Myocyte (in vitro differentiated cells): ENCODE results near the gene UBE2M. TPM values are rescaled to one million over a fixed set of nuclear protein-coding genes. Genes with fewer than 3 reads are reported as not detected.
"Not testable (repeated sequence)": the region's sequence is repeated elsewhere in the genome, so short reads cannot be mapped to it uniquely, and the experiment has no call there.

Experiments used
- DNase-seq: peaks from one replicate; pipeline ENCODE4 v3.0.0-alpha.2; 2012; ENCODE audit warnings: low read depth
- total RNA-seq: library from RNA; depleted of rRNA; stranded (reverse); fragments of >200 nt; gene quantifications from 2 replicates; pipeline ENCODE4 v1.2.3, GENCODE V29; 2014

UBE2M gene
- total RNA-seq, 1 donor from 2014 or later: 92.4 TPM

GRCh38 chr19:58542641-58543372 lies 15.6 kb downstream of the UBE2M start:
- DNase-seq: not testable (repeated sequence)

GRCh38 chr19:58539169-58539559 lies 19.2 kb downstream of the UBE2M start:
- DNase-seq: not testable (repeated sequence)

- no peak for DNase-seq
Observed at GRCh38 chr19:58538257-58539168, 19.9 kb downstream of the UBE2M start.

- DNase-seq: no peak
Observed at GRCh38 chr19:58536852-58537798, 21.3 kb downstream of the UBE2M start.

- DNase-seq: no peak
Observed at GRCh38 chr19:58535857-58536256, 22.6 kb downstream of the UBE2M start.

GRCh38 chr19:58531034-58531840 lies 27.2 kb downstream of the UBE2M start:
- no peak for DNase-seq

GRCh38 chr19:58529405-58529804 lies 29.0 kb downstream of the UBE2M start:
- DNase-seq: no peak

GRCh38 chr19:58522709-58523108 lies 35.7 kb downstream of the UBE2M start:
- DNase-seq: no peak

GRCh38 chr19:58521651-58522050 lies 36.8 kb downstream of the UBE2M start:
- DNase-seq: no peak

- DNase-seq: no peak
Observed at GRCh38 chr19:58520257-58520599, 38.2 kb downstream of the UBE2M start.

- DNase-seq: peak; percentile 97
Observed at GRCh38 chr19:58519355-58520256, 38.8 kb downstream of the UBE2M start, which contains the start of gene ZBTB45. ZBTB45 (minus strand) TSS chr19:58519810; CDS start chr19:58517673, 2,137 bp downstream.

GRCh38 chr19:58519087-58519354 lies 39.4 kb downstream of the UBE2M start:
- DNase-seq: peak; percentile 79

GRCh38 chr19:58518256-58519086 lies 39.9 kb downstream of the UBE2M start:
- DNase-seq: no peak

- DNase-seq: no peak
Observed at GRCh38 chr19:58516964-58517833, 41.2 kb downstream of the UBE2M start.

- DNase-seq: no peak
Observed at GRCh38 chr19:58516246-58516836, 42.1 kb downstream of the UBE2M start.

- no peak for DNase-seq
Observed at GRCh38 chr19:58515259-58515658, 43.2 kb downstream of the UBE2M start.

- DNase-seq: no peak
Observed at GRCh38 chr19:58514564-58515022, 43.8 kb downstream of the UBE2M start.
